ENCODE results near the gene KRTAP27-1.

GRCh38 chr21:30326390-30326789, 11.1 kb downstream of the KRTAP27-1 start:
- TF ChIP-seq POLR2A (IDR thresholded peaks at IDR 0.05): no peak
- no peak for TF ChIP-seq CTCF (IDR thresholded peaks at IDR 0.05)
